ENCODE data around the gene SLC4A7.

The SLC4A7 gene

DNA sequence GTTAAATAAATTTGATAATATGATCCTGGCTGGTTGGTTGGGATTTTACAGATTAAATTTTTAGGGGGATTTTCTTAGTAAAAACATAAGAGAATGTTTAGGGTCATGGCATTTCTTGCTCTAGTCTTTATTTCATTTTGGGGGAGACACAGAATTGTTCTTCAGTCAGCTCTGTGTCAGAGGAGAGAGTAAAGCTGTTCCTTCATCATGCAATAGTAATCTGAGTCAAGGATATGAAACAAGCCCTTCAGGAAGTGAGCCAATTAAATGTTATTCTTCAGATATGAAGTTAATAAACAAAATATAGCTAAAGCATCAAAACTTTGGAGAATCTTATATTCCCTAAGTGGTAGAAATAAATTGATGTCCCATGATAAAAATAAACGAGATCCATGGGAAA, 22.9 kb upstream of the SLC4A7 start:
- no peaks in the 10 kb centered on the region for H3K36me3 Mint-ChIP-seq (ENCODE audit: low read depth)
- H3K9me3 Mint-ChIP-seq = no peaks in the 10 kb centered on the region
- no peak overlapping the region for H3K27ac Mint-ChIP-seq
- no peak overlapping the region for H3K4me3 Mint-ChIP-seq
- no peaks in the 10 kb centered on the region for H3K27me3 Mint-ChIP-seq
- intact Hi-C loops (cut with micrococcal nuclease) = no loop called here
- peaks cover 21% of the 10 kb centered on the region for H3K4me1 Mint-ChIP-seq (ENCODE audit: low read depth)

DNA sequence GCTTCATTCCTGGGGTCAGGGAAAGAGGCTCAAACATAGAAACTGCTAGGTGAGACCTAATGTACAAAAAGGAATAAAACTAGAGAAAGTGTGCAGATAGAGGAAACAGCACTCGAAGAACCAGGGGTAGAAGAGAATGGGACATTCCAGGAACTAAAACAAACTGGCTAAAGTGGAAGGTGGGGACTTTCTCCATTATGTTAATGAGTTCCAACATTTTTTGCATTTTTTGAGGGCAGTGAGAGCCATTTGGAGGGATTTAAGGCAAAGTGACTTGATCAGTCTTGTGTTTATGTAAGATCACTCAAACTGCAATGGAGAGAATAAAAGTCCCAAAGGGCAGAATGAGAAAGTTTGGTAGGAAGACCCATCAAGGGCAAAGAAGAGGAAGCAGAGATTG, 20.6 kb upstream of the SLC4A7 start:
- peaks cover 21% of the 10 kb centered on the region for H3K4me1 Mint-ChIP-seq (ENCODE audit: low read depth)
- no peaks in the 10 kb centered on the region for H3K36me3 Mint-ChIP-seq (ENCODE audit: low read depth)
- no peaks in the 10 kb centered on the region for H3K27me3 Mint-ChIP-seq
- no peaks in the 10 kb centered on the region for H3K9me3 Mint-ChIP-seq
- H3K4me3 Mint-ChIP-seq = no peak overlapping the region
- no peak overlapping the region for H3K27ac Mint-ChIP-seq
- intact Hi-C loops (cut with micrococcal nuclease) = no loop called here

DNA sequence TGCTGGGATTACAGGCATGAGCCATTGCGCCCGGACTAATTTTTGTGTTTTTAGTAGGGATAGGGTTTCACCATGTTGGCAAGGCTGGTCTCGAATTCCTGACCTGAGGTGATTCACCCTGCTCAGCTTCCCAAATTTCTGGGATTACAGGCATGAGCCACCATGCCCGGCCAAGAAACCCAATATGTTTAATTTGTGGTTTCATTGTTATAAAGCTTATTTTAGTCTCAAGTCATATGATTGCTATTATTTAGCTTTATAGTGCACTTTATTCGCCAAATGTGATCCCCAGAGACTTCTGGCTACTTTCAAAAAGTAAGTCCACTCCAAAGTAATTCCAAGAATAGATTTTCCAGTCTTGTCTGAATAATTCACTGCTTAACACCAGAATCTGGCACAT, 19.3 kb upstream of the SLC4A7 start:
- no peaks in the 10 kb centered on the region for H3K9me3 Mint-ChIP-seq
- peaks cover 12% of the 10 kb centered on the region for H3K4me1 Mint-ChIP-seq (ENCODE audit: low read depth)
- no peaks in the 10 kb centered on the region for H3K27me3 Mint-ChIP-seq
- intact Hi-C loops (cut with micrococcal nuclease) = no loop called here
- no peak overlapping the region for H3K27ac Mint-ChIP-seq
- no peak overlapping the region for H3K4me3 Mint-ChIP-seq
- no peaks in the 10 kb centered on the region for H3K36me3 Mint-ChIP-seq (ENCODE audit: low read depth)

DNA sequence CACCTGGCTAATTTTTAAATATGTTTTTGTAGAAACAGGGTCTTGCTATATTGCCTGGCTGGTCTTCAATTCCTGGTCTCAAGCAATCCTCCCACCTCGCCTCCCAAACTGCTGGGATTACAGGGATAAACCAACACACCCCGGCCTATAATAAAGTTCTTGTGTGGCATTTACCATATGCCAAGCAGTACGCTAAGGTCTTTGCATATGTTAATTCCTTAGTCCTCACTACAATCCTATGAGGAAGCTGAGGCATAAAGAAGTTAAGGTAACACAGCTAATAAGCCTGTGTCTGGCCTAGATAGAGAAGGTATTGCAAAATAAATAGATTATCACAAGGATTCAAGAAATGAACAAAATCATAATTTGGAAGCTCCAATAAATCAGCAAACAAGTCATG, 17.6 kb upstream of the SLC4A7 start:
- peaks cover 12% of the 10 kb centered on the region for H3K4me1 Mint-ChIP-seq (ENCODE audit: low read depth)
- H3K4me3 Mint-ChIP-seq = no peak overlapping the region
- no peaks in the 10 kb centered on the region for H3K9me3 Mint-ChIP-seq
- H3K27ac Mint-ChIP-seq = no peak overlapping the region
- H3K27me3 Mint-ChIP-seq = no peaks in the 10 kb centered on the region
- intact Hi-C loops (cut with micrococcal nuclease) = no loop called here
- H3K36me3 Mint-ChIP-seq (ENCODE audit: low read depth) = no peaks in the 10 kb centered on the region

DNA sequence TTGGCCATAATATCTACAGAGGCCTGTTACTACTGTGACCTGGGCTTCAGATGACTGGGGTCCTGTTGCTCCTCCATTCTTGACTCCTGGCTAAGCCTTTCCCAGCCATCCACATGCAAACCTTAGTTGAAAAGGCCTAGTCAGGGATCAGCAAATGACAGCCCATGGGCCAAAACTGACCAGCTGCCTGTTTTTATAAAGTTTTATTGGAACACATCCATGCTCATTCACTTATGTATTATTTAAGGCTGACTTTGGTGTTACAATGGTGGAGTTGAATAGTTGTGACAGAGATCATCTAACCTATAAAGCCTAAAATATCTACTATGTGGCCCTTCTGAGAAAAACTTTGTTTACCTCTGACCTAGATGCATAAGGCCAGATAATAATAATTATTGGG, 16.8 kb upstream of the SLC4A7 start:
- Mint-ChIP-seq H3K4me1 (ENCODE audit: low read depth) (peaks cover 12% of the 10 kb centered on the region), H3K27me3 (no peaks in the 10 kb centered on the region), H3K4me3 (no peak overlapping the region), H3K36me3 (ENCODE audit: low read depth) (no peaks in the 10 kb centered on the region), H3K9me3 (no peaks in the 10 kb centered on the region), H3K27ac (no peak overlapping the region)
- intact Hi-C loops (cut with micrococcal nuclease) = no loop called here

DNA sequence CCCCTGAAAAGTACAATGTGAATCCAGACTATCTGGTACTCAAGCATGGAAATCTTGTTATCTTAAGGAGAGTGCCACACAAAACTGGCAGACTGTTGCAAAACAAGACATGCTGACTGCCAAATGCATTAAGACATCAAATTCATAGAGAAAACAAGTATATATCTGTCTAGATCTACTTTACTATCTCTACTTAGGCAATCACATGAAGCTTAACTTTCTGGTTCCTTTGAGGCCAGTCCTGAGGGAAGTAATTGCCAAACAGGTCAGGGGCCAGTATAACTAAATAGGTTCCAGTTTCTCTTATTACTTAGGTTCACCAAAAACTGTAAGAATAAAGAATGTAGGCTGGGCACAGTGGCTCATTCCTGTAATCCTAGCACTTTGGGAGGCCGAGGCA, 15.9 kb upstream of the SLC4A7 start:
- H3K36me3 Mint-ChIP-seq (ENCODE audit: low read depth) = no peaks in the 10 kb centered on the region

DNA sequence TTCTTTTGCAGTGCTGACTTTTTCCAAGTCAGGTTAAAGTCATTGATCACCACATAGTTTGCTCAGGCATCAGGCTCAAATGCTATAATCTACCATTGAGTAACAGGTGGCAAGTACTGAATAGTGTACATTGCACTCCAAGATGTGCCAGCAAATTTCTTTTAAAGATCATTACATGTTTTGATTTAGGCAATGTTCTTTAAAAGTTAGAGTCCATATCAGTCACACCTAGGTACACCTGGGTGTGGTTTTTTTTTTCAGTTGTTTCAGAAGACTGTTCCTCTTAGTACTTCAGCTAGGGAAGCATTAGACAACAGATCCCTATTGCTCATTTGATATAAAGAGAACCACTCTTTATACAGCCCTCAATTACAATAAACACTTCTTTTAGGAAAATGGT, 10.6 kb upstream of the SLC4A7 start:
- intact Hi-C loops (cut with micrococcal nuclease) = no loop called here
- H3K27me3 Mint-ChIP-seq = no peaks in the 10 kb centered on the region
- H3K4me3 Mint-ChIP-seq = no peak overlapping the region

More for the DNA sequence above, 15.9 kb upstream of the SLC4A7 start:
- Mint-ChIP-seq H3K9me3 (no peaks in the 10 kb centered on the region), H3K27me3 (no peaks in the 10 kb centered on the region), H3K4me1 (ENCODE audit: low read depth) (peaks cover 12% of the 10 kb centered on the region), H3K27ac (no peak overlapping the region), H3K4me3 (no peak overlapping the region)
- intact Hi-C loops (cut with micrococcal nuclease) = no loop called here

DNA sequence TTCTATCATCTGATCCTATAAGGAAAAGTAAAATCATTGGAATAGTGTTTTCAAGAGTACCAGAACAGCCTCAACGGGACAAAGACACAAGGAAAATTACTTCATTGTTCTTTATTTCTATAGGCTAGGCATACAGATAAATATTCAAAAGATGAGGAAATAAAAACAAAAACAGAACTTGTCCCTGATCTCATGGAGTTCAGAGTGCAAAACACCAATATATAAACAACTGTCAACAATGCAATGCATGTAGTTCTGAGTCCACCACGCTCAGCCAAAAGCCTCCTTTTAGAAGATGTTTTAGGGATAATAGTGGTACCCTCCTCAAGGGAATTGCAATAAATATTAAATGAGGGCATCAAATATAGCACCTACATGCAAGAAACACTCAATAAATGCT, 4.6 kb upstream of the SLC4A7 start:
- Mint-ChIP-seq H3K27me3 (no peaks in the 10 kb centered on the region), H3K36me3 (ENCODE audit: low read depth) (no peaks in the 10 kb centered on the region)

More for the DNA sequence above, 10.6 kb upstream of the SLC4A7 start:
- Mint-ChIP-seq H3K4me1 (ENCODE audit: low read depth) (peaks cover 6% of the 10 kb centered on the region), H3K36me3 (ENCODE audit: low read depth) (no peaks in the 10 kb centered on the region), H3K9me3 (no peaks in the 10 kb centered on the region), H3K27ac (no peak overlapping the region)

DNA sequence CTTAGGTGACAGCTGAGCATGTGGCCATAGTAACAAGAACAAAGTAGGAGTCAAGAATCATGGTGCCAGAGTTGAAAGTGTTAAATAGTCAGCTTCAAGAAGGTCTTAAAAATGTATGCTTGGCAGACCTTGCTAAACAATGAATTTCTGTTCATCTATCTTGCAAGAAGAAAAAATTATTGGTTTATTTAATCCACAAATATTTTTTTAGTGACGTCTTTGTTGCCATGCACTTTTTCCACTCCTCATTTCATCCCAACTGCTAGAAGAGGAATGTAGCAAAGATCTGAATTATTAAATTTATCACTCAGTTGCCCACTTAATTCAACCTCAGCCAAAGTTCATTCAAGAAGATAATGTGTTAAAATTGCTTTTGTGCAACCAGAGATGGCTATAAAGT, 3.2 kb upstream of the SLC4A7 start:
- Mint-ChIP-seq H3K27me3 (no peaks in the 10 kb centered on the region), H3K4me1 (ENCODE audit: low read depth) (peaks cover 5% of the 10 kb centered on the region), H3K36me3 (ENCODE audit: low read depth) (peaks cover 8% of the 10 kb centered on the region), H3K27ac (no peak overlapping the region), H3K9me3 (no peaks in the 10 kb centered on the region), H3K4me3 (no peak overlapping the region)
- intact Hi-C loops (cut with micrococcal nuclease) = no loop called here

More for the DNA sequence above, 4.6 kb upstream of the SLC4A7 start:
- H3K27ac Mint-ChIP-seq = no peak overlapping the region
- intact Hi-C loops (cut with micrococcal nuclease) = no loop called here
- H3K9me3 Mint-ChIP-seq = no peaks in the 10 kb centered on the region
- no peak overlapping the region for H3K4me3 Mint-ChIP-seq
- no peaks in the 10 kb centered on the region for H3K4me1 Mint-ChIP-seq (ENCODE audit: low read depth)

GRCh38 chr3:27486336-27486735, 2.2 kb upstream of the SLC4A7 start:
- Mint-ChIP-seq H3K9me3 (no peaks in the 10 kb centered on the region), H3K27me3 (no peaks in the 10 kb centered on the region)
- intact Hi-C loops (cut with micrococcal nuclease) = no loop called here

GRCh38 chr3:27485866-27486265, 1.7 kb upstream of the SLC4A7 start:
- Mint-ChIP-seq H3K4me3 (no peak overlapping the region), H3K4me1 (ENCODE audit: low read depth) (peaks cover 5% of the 10 kb centered on the region), H3K27ac (no peak overlapping the region), H3K36me3 (ENCODE audit: low read depth) (peaks cover 8% of the 10 kb centered on the region), H3K9me3 (no peaks in the 10 kb centered on the region), H3K27me3 (no peaks in the 10 kb centered on the region)
- intact Hi-C loops (cut with micrococcal nuclease) = loop anchor here (2.0 kb wide), 1 partner anchor 181 kb away; no protein-coding TSS in a partner anchor

More at GRCh38 chr3:27486336-27486735, 2.2 kb upstream of the SLC4A7 start:
- H3K36me3 Mint-ChIP-seq (ENCODE audit: low read depth) = peaks cover 8% of the 10 kb centered on the region
- no peak overlapping the region for H3K4me3 Mint-ChIP-seq
- peaks cover 5% of the 10 kb centered on the region for H3K4me1 Mint-ChIP-seq (ENCODE audit: low read depth)
- no peak overlapping the region for H3K27ac Mint-ChIP-seq

DNA sequence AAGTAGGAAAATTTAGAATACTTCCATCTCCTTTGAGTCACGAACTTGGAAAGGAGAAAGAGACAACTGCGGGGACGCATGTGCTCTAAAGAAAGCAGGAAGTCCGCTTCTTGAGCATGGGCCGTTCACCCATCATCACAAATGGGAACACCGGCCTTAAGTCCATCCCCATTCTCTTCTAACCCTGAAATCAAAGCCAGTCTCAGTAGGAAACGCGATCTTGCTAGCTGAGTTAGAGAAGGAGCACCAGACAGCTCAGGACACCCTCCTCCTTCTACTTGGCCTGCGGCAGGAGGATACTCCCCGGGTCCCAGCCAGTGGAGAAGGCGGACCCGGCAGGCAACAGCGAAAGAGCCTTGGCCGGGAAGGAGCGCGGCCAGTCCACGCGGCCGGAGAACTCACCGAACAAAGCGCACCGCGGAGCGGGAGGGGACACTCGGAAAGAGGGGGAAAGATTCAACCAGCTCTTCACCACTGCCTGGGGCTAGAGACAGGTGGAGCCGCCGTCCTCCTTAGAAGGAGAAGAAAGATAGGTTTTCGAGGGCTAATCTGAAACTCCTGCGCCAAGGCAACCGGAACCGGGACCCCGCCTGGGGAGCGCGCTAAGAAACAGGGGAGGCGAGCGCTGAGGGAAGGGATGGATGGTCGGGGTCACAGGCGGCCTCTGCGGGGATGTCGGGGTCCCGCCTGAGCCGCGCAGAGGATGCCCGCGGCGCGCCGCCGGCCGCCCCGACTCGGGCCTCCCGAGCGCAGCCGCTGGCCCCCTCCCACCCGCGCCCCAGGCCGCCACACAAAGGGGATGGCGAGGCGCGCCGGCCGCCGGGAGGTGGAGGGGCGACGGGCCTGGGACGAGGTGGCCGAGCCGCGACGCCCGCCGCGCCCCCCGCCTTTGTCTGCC, 818 bp downstream of the SLC4A7 start:
- no peaks in the 10 kb centered on the region for H3K27me3 Mint-ChIP-seq
- intact Hi-C loops (cut with micrococcal nuclease) = loop anchor here (1.0 to 2.0 kb wide), 4 partner anchors 38 to 197 kb away; no protein-coding TSS in a partner anchor
- H3K9me3 Mint-ChIP-seq = no peaks in the 10 kb centered on the region
- peaks cover 14% of the 10 kb centered on the region for H3K36me3 Mint-ChIP-seq (ENCODE audit: low read depth)
- H3K27ac Mint-ChIP-seq = peak overlapping the region; percentile 96
- H3K4me3 Mint-ChIP-seq = peak overlapping the region; percentile 95
- H3K4me1 Mint-ChIP-seq (ENCODE audit: low read depth) = peaks cover 20% of the 10 kb centered on the region

- H3K4me1 Mint-ChIP-seq (ENCODE audit: low read depth) = peaks cover 20% of the 10 kb centered on the region
- peaks cover 36% of the 10 kb centered on the region for H3K36me3 Mint-ChIP-seq (ENCODE audit: low read depth)
- no peaks in the 10 kb centered on the region for H3K27me3 Mint-ChIP-seq
- H3K27ac Mint-ChIP-seq = peak overlapping the region; percentile 37
- intact Hi-C loops (cut with micrococcal nuclease) = no loop called here
- peaks cover 17% of the 10 kb centered on the region for H3K9me3 Mint-ChIP-seq
- no peak overlapping the region for H3K4me3 Mint-ChIP-seq
Observed at GRCh38 chr3:27479806-27480543, 4.2 kb downstream of the SLC4A7 start.

- H3K4me1 Mint-ChIP-seq (ENCODE audit: low read depth) = peaks cover 10% of the 10 kb centered on the region
- intact Hi-C loops (cut with micrococcal nuclease) = no loop called here
- H3K4me3 Mint-ChIP-seq = no peak overlapping the region
- H3K27me3 Mint-ChIP-seq = no peaks in the 10 kb centered on the region
- peaks cover 10% of the 10 kb centered on the region for H3K9me3 Mint-ChIP-seq
- H3K36me3 Mint-ChIP-seq (ENCODE audit: low read depth) = peaks cover 21% of the 10 kb centered on the region
- H3K27ac Mint-ChIP-seq = no peak overlapping the region
Observed at GRCh38 chr3:27471923-27472550, 12.1 kb downstream of the SLC4A7 start.

Measured in dendritic cell treated with granulocyte-macrophage colony-stimulating factor and Interleukin-4, amounts not matched to agents 40 ng/mL and 50 ng/mL, for 4 days (primary cell).